ENCODE measurements around the gene DEAF1. TPM values are rescaled to one million over a fixed set of nuclear protein-coding genes. Genes with fewer than 3 reads are reported as not detected.

The DEAF1 gene
- total RNA-seq, 2 donors from 2014 or later: 15.5 to 26.6 TPM

GRCh38 chr11:679271-680207 is 15.5 kb downstream of the DEAF1 start:
- no peak for TF ChIP-seq CTCF (IDR thresholded peaks at IDR 0.05)
- Histone ChIP-seq H3K36me3 (peaks cover 37% of the 10 kb centered on the region), H3K4me3 (no peak overlapping the region), H3K27me3 (no peaks in the 10 kb centered on the region), H3K27ac (no peak overlapping the region), H3K4me1 (no peaks in the 10 kb centered on the region), H3K9me3 (no peaks in the 10 kb centered on the region)
- DNase-seq (ENCODE audit: low spot score): no peak

GRCh38 chr11:678297-678696 is 16.7 kb downstream of the DEAF1 start:
- no peak for TF ChIP-seq CTCF (IDR thresholded peaks at IDR 0.05)
- Histone ChIP-seq H3K27ac (no peak overlapping the region), H3K36me3 (peaks cover 41% of the 10 kb centered on the region), H3K4me1 (no peaks in the 10 kb centered on the region), H3K27me3 (no peaks in the 10 kb centered on the region), H3K4me3 (no peak overlapping the region), H3K9me3 (no peaks in the 10 kb centered on the region)
- DNase-seq (ENCODE audit: low spot score): no peak

- DNase-seq (ENCODE audit: low spot score): no peak
- H3K9me3 ChIP-seq: no peaks in the 10 kb centered on the region
- H3K36me3 ChIP-seq: peaks cover 39% of the 10 kb centered on the region
- H3K4me1 ChIP-seq: no peaks in the 10 kb centered on the region
- no peak overlapping the region for H3K4me3 ChIP-seq
- H3K27ac ChIP-seq: no peak overlapping the region
- no peaks in the 10 kb centered on the region for H3K27me3 ChIP-seq
- TF ChIP-seq CTCF (IDR thresholded peaks at IDR 0.05): no peak
Measured at GRCh38 chr11:674406-674805, 20.6 kb downstream of the DEAF1 start.

GRCh38 chr11:673866-674265 is 21.2 kb downstream of the DEAF1 start:
- Histone ChIP-seq H3K27ac (no peak overlapping the region), H3K4me3 (no peak overlapping the region), H3K36me3 (peaks cover 33% of the 10 kb centered on the region), H3K27me3 (no peaks in the 10 kb centered on the region), H3K4me1 (no peaks in the 10 kb centered on the region), H3K9me3 (no peaks in the 10 kb centered on the region)
- TF ChIP-seq CTCF (IDR thresholded peaks at IDR 0.05): no peak
- DNase-seq (ENCODE audit: low spot score): no peak

GRCh38 chr11:665704-666281 is 29.2 kb downstream of the DEAF1 start:
- Histone ChIP-seq H3K9me3 (no peaks in the 10 kb centered on the region), H3K4me1 (peaks cover 0 to 10% of the 10 kb centered on the region in 2 donors), H3K27me3 (no peaks in the 10 kb centered on the region), H3K27ac (peak overlapping the region in 1 of 2 donors; percentile 29), H3K4me3 (no peak overlapping the region), H3K36me3 (peaks cover under 1% of the 10 kb centered on the region)
- peak; percentile 61 for DNase-seq (ENCODE audit: low spot score)
- TF ChIP-seq CTCF (IDR thresholded peaks at IDR 0.05): no peak
